Ramos (cell line): ENCODE results near the gene SMC3.

Experiments
- in situ Hi-C: fragments of 300-500 bp; cut with MboI; formaldehyde crosslinking; loops from one replicate; pipeline ENCODE4 v1.14.3; 2022; ENCODE audit warnings: low sequenced_read_pairs; ENCODE audit not compliant: unreplicated experiment

Gene SMC3

DNA sequence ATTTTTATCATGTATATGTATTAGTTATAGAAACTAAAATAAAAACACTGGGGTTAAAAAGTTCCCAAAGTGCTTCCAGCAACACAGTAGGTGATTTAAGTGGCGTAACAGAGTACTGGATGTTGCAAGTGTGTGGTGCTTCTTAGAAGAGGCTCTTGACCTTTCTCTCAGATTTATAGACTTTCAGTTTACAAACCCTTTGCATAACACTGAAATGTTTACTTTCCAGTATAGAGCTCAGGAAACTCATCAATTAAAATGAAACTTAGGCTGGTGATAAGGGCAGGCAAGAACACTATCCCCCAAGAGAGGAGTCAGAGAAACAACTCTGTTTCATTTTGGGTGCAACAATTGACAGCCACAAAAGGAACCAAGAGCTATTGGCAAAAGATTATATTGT, 27.5 kb upstream of the SMC3 start:
- in situ Hi-C loops, result no loop called here

DNA sequence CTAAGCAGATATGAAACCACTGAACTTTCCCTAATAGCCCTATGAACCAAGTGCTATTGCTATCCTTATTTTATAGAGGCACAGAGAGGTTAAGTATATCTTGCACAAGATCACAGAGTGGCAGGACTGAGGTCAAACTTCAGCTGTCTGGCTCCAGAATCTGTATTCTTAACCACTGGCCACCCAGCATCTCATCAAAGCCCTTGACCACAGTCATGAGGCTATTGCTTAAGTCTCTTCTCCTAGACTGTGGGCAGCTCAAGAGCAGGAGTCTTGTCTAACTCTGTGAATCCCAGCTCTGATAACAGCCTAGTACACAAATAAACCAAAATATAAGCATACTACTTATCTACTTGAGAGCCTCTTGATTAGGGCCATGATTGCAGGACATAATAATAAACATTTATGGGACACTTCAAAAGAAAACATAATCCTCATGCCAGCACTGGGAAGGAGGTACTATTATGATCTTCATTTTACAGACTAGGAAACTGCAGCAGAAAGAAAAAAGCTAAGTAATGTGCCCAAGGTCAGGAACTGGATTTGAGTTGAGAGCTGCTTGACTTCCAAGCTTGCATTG, 22.4 kb upstream of the SMC3 start:
- in situ Hi-C loops, result loop anchor here (5.0 kb wide), 1 partner anchor 193 kb away; no protein-coding TSS in a partner anchor

DNA sequence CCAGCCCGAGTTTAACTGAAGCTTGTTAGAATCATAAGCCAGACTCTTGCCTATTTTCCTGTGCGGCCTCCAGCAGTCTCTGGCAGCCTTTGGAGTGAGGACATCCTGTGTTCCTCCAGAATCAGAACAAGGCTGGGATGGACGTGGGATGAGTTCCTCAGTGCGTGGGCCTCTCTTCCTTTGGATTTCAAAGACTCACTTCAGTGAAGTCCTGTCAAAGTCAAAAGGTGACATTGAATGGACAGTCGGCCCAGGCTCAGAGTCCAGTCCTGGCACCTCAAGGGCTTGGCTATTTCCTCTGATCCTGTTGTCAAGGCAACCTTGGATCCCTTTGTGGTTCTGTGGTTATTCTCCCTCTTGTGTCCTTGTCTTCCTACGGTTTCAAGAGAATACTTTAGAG, 21.4 kb upstream of the SMC3 start:
- in situ Hi-C loops, result loop anchor here (5.0 kb wide), 1 partner anchor 194 kb away; no protein-coding TSS in a partner anchor

DNA sequence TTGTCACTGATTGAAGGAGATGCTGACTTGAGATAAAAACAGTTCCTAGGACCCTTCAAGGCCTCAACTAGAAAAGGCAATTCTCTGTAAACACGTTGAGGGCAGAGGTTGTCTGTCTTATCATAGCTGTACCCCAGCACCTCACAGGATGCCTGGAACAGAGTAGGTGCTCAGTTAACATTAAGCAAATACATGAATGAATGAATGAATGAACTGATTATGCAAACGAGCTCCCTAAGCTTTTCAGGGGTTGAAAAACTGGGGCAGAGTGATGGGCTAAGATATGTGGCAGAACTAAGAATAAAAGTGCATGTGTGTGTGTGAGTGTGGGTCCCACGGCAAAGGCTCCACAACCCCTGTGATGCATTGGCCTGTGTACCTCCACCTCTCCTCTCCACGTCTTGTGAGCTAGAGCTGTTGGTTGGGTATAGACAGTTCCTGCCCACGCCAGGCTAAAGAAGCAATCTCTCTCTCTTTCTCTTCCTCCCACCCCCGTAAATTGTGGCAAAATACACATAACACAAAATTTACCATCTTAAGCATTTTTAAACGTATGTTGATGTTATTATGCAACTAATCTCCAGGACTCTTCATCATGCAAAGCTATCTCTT, 20.9 kb upstream of the SMC3 start:
- in situ Hi-C loops, result loop anchor here (5.0 kb wide), 1 partner anchor 194 kb away; no protein-coding TSS in a partner anchor

DNA sequence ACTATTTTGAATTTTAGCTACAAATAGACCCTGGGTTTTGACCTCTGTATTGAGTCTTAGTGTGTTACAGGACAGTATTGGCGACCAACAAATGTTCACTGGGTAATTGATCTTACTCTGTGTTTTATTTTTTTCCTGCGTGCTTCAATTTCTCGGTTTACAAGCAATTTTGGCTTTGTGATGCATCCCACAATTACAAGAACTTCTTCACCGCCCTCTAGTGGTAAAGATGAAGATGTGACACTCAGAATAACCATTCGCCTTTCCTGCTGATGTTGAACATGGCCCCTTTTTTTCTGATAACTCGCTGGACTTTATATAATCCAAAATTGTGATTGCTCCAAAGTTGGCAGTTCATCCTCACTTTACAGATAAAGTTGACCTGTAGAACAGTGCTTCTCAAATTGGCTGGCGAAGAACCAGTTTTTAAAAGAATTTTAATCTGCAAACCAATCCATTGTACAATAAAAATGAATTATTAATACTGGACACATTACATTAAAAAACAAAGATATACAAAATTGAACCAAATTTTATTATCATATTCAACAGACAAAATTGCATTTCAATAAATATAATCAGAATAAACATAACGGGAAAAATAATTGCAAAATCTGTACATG, 20.2 kb upstream of the SMC3 start:
- in situ Hi-C loops, result loop anchor here (5.0 kb wide), 1 partner anchor 195 kb away; no protein-coding TSS in a partner anchor

DNA sequence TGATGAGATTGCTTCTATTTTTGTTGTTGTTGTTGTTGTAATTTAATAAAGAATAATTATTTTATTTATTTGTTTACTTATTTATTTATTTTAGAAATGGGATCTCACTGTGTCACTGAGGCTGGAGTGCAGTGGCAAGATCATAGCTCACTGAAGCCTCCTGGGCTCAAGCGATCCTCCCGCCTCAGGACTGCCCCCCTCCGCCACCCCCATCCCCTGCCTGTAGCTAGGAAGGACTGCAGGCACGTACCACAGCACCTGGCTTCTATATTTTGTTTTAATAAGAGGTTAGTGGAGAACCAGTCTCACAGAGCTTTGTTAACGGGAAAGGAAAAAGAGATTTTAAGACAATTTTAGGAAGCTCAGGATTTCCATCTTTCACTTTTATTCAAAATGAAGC, 19.5 kb upstream of the SMC3 start:
- in situ Hi-C loops, result loop anchor here (5.0 kb wide), 1 partner anchor 196 kb away; no protein-coding TSS in a partner anchor

DNA sequence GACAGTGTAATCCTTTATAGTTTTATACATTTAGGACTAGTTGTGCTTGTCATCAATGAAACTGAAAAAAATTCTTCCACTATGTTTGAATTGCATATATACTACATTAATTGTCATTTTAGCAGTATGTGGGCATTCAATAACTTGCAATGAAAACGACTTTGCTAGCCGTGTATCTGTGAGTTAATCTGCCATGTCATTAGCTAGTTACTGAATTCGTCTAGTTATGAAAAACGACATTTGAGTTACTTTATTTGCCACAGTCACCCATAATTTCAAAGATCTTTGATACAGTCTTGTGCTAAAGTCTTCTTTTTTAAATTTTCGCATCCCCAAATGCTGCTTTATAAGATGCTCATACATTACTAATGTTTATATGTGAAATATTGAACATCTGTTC, 18.3 kb upstream of the SMC3 start:
- in situ Hi-C loops, result loop anchor here (5.0 kb wide), 1 partner anchor 197 kb away; no protein-coding TSS in a partner anchor

DNA sequence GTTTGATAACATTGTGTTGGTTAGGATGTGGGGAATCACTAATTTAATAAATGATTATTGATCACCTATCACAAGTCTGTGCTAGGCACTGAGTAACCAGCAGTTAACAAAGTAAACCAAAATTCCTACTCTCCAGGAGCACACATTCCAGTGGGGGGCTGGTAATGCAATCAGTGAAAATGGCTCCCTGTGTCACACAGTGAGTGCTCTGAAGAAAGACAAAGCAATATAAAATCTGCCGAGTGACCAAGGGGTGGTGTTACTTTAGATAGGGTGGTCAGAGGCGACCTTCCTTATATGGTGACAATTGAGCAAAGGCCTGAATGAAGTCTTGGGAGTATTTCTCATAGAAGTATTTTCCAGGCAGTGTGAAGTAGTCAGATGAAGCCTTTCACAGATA, 13.6 kb upstream of the SMC3 start:
- in situ Hi-C loops, result no loop called here

DNA sequence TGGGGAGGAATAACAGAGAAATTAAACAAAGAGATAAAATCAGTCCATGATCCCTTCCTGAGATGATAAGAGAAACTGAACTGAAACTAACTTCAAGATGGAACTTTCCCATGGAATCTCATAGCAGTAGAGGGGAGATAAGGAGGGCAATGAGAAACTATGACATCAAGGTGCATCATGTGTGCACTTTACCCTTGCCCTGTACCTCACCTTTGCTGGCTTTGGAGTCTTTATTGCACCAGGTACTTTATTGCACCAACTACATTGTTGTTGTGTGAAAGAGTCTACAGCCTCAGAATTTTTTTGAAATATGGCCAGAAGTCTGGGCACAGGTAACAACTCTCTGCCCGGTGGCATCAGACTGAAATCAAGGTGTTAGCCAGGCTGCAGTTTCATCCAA, 11.2 kb upstream of the SMC3 start:
- in situ Hi-C loops, result no loop called here

DNA sequence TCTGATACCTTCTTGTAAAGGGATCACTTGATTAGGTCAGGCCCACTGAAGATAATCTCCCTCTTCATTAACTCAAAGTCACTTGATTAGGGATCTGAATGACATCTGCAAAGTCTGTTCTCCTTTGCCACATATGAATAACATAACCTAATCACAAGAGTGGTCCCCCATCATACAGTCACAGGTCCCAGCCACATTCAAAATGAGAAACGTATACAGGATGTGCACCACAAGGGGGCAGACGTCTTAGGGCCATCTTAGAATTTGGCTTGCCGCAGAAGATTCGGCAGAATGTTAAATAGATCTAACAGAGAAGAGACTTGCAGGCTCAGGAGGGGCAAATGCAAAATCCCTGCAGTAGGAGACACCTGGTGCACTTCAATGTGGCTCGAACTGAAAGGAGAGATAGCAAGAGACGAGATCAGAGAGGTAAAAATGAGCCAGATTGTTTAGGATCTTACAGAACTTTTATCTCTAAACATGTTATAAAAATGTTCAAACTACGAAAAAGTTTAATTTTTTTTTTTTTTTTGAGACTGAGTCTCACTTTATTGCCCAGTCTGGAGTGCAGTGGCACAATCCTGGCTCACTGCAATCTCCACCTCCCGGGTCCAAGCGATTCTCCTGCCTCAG, 10.4 kb upstream of the SMC3 start:
- in situ Hi-C loops, result no loop called here

DNA sequence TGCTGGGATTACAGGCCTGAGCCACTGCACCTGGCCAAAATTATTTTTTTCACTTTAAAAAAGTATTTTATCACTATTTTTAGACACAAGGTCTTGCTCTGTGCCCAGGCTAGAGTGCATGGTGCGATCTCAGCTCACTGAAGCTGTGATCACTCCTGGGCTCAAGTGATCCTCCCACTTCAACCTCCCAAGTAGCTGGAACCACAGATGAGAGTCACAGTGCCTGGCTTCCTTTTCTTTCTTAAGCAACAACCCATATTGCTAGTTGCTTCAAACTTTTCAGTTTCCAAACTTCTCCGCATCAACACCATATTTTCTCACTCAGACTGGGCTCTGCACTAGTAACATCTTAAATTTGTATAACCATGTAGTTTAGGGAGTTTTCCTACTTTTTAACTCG, 9.5 kb upstream of the SMC3 start:
- in situ Hi-C loops, result no loop called here

DNA sequence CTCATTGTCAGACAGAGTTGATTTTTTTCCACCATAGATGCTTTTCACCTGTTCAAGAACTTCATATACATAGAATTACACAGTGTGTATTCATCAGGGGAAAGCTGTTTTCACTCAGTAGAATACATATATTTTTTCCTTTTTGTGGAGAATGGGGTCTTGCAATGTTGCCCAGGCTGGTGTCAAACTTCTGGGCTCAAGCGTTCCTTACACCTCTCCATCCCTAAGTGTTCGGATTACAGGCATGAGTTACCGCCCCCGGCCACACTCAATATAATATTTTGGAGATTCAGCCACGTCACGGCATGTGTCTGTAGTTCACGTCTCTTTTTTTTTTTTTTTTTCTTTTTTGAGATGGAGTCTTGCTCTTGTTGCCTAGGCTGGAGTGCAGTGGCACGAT, 7.5 kb upstream of the SMC3 start:
- in situ Hi-C loops, result no loop called here

DNA sequence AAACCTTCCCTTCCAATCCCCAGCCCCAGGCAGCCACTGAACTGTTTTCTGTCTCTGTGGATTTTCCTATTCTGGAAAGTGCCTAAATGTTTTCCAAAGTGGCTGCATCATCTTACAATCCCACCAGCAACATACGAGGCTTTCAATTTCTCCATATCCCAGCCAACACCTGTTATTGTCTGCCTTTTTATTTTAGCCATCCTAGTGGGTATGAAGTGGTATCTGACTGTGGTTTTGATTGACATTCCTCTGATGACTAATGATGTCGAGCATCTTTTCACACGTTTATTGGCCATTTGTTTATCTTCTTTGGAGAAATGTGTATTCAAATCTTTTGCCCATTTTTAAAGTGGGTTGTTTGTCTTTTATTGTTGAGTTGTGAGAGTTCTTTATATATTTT, 6.2 kb upstream of the SMC3 start:
- in situ Hi-C loops, result no loop called here

DNA sequence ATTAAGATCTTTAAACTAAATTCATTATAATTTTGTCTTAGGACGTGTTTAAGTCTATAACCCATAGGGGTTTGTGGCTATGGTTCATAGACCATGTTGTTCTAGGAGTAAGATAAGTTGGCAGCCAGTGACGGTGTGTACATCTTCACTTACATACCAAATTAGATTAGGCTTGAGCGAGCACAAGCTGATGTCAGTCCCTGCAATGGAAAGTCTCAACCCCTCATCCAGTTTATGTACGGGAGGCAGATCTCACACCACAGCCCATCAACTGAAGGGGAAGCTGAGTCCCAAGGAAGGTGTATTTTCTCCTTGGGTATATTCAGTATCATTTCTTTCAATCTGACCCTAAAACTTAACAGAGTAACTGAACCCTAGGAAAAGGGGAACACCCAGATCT, 5.1 kb upstream of the SMC3 start:
- in situ Hi-C loops, result no loop called here

DNA sequence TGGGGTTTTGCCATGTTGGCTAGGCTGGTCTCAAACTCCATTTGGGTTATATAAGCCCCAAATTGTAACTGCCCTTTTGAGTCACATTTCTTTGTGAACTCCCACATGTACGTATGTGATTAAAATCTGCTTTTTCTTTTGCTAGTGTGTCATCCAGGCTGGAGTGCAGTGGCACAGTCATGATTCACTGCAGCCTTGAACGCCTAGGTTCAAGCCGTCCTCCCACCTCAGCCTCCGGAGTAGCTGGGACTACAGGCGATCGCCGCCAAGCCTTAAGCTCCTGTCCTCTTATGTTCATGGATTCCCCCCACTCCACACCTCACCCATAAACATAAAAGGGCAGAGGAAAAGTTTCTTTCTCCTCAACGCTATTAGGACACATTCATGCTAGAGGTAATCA, 4.4 kb upstream of the SMC3 start:
- in situ Hi-C loops, result no loop called here

DNA sequence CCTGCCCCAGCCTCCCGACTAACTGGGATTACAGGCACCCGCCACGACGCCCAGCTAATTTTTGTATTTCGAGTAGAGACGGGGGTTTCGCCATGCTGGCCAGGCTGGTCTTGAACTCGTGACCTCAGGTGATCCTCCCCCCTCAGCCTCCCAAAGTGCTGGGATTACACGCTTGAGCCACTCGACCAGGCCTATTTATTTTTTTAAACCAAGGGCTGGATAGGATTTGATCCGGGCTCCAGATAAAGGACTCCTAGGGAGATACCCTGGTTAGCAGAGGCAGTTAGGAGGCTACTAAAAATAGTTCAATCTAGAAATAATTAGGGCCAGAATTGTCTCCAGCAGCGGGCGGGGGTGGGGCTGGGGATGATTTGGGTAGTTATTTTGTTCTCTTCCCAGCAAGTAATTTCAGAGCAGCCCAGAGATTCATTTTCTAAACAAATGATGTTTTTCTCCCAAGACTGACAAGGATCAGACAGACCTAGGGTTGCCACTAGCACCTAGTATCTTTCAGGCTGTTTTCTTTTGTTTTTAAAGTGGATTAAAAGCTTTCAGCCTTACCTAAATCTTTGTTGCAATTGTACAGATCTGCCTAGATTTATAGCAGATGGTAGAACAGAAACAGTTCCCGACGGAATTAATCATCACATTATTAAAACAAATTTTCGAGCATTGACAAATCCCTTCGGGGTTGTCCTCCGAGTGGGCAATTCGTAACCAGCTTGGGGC, 859 bp upstream of the SMC3 start:
- in situ Hi-C loops, result no loop called here

DNA sequence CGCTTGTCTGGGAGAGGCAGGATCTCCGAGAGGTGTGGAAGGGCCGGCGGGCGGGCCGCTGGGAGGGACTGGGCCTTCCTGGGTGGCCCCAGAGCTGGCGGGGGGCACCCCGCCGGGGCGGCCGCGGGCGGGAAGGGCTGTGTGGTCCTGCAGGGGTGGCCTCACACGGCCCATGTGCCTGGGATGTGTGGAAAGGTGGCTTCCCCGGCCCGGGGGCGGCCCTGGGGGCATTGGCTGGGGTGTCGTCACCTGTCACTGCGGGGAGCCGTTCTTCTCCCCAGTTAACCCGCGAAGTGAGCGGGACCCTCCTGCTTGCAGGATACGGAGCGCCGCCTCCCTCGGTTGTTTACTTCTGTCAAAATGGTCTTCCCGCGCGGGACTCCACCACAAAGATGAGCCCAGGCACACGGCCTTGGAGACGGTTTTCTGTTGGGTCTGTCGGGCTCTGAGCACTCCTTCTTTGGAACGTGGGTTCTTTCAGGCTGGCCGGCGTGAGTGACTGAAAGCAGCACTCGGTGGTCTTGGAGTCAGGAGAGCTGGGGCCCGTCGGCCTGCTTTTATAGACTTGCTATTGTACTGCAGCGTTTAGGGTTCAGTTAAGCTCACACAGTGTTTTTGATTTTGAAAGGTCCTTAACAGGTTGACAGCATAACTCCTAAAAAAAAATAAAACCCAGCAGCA, 700 bp downstream of the SMC3 start:
- in situ Hi-C loops, result no loop called here

DNA sequence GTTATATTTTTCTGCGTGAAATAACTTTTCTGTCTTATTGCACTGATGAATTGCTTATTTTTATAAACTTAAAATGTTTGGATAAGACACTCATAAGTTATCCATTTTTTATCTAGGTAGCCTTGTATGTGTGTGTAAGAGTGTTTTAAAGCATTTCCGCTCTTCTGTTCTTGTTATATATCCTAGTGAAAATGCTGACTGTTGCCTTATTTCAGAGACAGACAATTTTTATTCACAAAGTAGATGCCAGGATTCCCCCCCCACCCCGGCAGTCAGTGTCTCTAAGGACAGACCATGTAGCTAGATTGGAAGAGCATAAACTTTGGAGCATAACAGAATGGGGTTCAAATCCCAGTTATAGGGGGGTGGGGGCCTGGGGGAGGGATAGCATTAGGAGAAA, 1.6 kb downstream of the SMC3 start:
- in situ Hi-C loops, result no loop called here

DNA sequence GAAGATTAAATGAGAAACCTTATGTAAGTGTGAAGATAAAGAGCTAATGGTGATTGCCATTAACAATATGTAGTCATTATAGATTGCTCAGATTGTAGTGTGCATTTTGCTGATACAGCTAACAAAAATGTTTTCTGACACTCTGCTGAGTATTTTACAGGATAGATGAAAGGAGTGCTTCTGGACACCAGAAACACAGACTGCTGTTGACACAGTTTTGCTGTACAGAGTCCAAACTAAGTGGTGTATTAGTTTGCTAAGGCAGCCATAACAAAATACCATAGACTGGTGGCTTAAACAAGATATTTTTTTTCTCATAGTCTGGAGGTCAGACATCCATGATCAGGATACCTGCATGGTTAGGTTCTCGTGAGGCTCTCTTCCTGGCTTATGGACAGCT, 2.2 kb downstream of the SMC3 start:
- in situ Hi-C loops, result no loop called here

DNA sequence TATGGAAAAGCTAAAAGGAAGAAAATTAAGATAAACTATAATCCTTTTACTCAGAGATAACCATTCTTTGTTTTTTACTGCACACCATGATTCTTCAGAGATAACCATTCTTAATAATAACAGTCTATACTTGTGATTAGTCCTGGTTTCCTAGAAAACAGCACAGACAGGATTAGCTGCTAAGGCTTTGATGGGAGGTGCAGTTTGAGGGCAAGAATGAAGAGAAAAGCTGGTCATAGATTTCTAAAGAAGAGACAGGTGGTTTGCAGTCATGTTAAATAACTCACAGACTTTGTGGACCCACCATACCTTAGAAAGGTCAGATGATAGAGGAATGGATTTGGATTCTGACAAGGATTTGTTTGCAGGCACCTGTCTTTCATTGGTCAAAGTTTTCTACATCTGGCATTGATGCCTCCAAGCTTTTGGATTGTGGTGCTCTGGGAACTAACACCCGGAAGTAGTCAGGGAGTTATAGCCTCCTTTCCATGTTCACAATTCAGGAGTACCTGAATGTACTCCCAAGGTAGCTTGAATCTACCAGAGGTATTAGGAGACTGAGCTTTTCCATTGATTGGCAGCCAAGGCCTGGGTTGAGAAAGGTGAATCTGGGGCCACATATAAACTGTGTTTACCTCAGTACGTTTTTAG, 3.7 kb downstream of the SMC3 start:
- in situ Hi-C loops, result no loop called here
